GM19395 (cell line): ENCODE data around the gene DUSP22.

Source experiments
- ATAC-seq: cut with Tn5 transposase; IDR thresholded peaks from one replicate; pipeline ENCODE4 v1.9.1; 2021; ENCODE audit warnings: mild to moderate bottlenecking, moderate library complexity; ENCODE audit not compliant: unreplicated experiment

The DUSP22 gene

GRCh38 chr6:336159-337114 is 44.1 kb downstream of the DUSP22 start:
- ATAC-seq: peak; percentile 41

GRCh38 chr6:337805-338368 is 45.6 kb downstream of the DUSP22 start:
- no peak for ATAC-seq

- ATAC-seq: no peak
Observed at GRCh38 chr6:338815-339262, 46.6 kb downstream of the DUSP22 start.

- ATAC-seq: no peak
Observed at GRCh38 chr6:339480-339879, 47.2 kb downstream of the DUSP22 start.

GRCh38 chr6:340186-340955 is 48.1 kb downstream of the DUSP22 start:
- no peak for ATAC-seq

- peak; percentile 47 for ATAC-seq
Observed at GRCh38 chr6:340991-341827, 48.9 kb downstream of the DUSP22 start.

GRCh38 chr6:341914-342831 is 49.9 kb downstream of the DUSP22 start:
- ATAC-seq: peak; percentile 58

GRCh38 chr6:342832-343179 is 50.5 kb downstream of the DUSP22 start:
- no peak for ATAC-seq

GRCh38 chr6:343226-343935 is 51.1 kb downstream of the DUSP22 start:
- no peak for ATAC-seq

GRCh38 chr6:343960-344815 is 51.9 kb downstream of the DUSP22 start:
- no peak for ATAC-seq

GRCh38 chr6:344816-345340 is 52.6 kb downstream of the DUSP22 start:
- ATAC-seq: no peak

GRCh38 chr6:345747-346385 is 53.6 kb downstream of the DUSP22 start:
- no peak for ATAC-seq

GRCh38 chr6:346386-347030 is 54.2 kb downstream of the DUSP22 start:
- no peak for ATAC-seq

- peak; percentile 90 for ATAC-seq
Observed at GRCh38 chr6:347232-347631, 54.9 kb downstream of the DUSP22 start.

- no peak for ATAC-seq
Observed at GRCh38 chr6:347951-348859, 55.9 kb downstream of the DUSP22 start.
